HCT116 (cell line): ENCODE measurements around the gene SLC5A1. TPM values are rescaled to one million over a fixed set of nuclear protein-coding genes. Genes with fewer than 3 reads are reported as not detected.

Source experiments
- ATAC-seq: fragments of 200-7000 bp; cut with Tn5 transposase; 2 replicates; pipeline ENCODE4 v1.9.1; 2020; ENCODE audit warnings: mild to moderate bottlenecking, moderate library complexity
- BruUV-seq: library from RNA; stranded (reverse); fragments of 400-500 nt; replicated peaks from 2 replicates; lab custom pipeline; 2021; lab: Mats Ljungman, UMichigan
- CTCF ChIA-PET: fragments of 300-600 bp; sonication (Branson Sonifier 250); formaldehyde crosslinking; loops from one replicate; lab custom pipeline; 2021; ENCODE audit warnings: antibody characterized with exemption; lab: Charles Lee
- POLR2A ChIA-PET: fragments of 300-600, 350-600 bp; sonication (Branson Sonifier 250); formaldehyde crosslinking; loops from one replicate; lab custom pipeline; 2021; ENCODE audit warnings: antibody characterized with exemption; lab: Charles Lee
- RAD21 ChIA-PET, 2 experiments: fragments of 300-600 bp; sonication (Branson Sonifier 250); formaldehyde crosslinking; loops; one replicate each; lab custom pipeline; 2023; ENCODE audit warnings: low total read pairs in 2 of 2; ENCODE audit not compliant: uncharacterized antibody in 2 of 2, unreplicated experiment in 2 of 2, low non-redundant PET in 1 of 2; lab: Charles Lee
- DNase-seq: peaks from one replicate; pipeline ENCODE4 v3.0.0-alpha.2; 2010; ENCODE audit warnings: low read depth, low spot score
- H2AFZ ChIP-seq: fragments of 200-600 bp; shearing (Covaris generic), sonication (generic); 2 replicates; pipeline ENCODE4 v1.6.1; 2017; ENCODE audit warnings: low read depth, mixed run types, mixed read lengths, antibody characterized with exemption, low read length; ENCODE audit not compliant: poor library complexity, severe bottlenecking
- H3K27ac ChIP-seq: 2 replicates; pipeline ENCODE4 v1.5.1; 2012; ENCODE audit warnings: low read depth, low read length
- H3K27me3 ChIP-seq: fragments of 200-600 bp; sonication (generic); 2 replicates; pipeline ENCODE4 v1.6.1; 2016; ENCODE audit warnings: mixed run types, low read length, mixed read lengths; ENCODE audit not compliant: insufficient read depth
- H3K36me3 ChIP-seq, 2 experiments: fragments of 200-500 bp in 1 of 2; fragments of 200-600 bp in 1 of 2; sonication (Bioruptor generic) in 1 of 2; sonication (generic) in 1 of 2; 2 replicates each; pipeline versions ENCODE4 v1.5.1 to v1.6.1; 2014 to 2016; ENCODE audit warnings: low read length in 2 of 2, inconsistent platforms in 1 of 2, mixed read lengths in 1 of 2, mixed run types in 1 of 2; ENCODE audit not compliant: insufficient read depth in 2 of 2, control insufficient read depth in 1 of 2
- H3K4me1 ChIP-seq, 2 experiments: fragments of 200-600 bp in 1 of 2; sonication (generic) in 1 of 2; 2 replicates each; pipeline versions ENCODE4 v1.5.1 to v1.6.1; 2012 to 2017; ENCODE audit warnings: low read length in 2 of 2, inconsistent platforms in 1 of 2, mild to moderate bottlenecking in 1 of 2, mixed read lengths in 1 of 2, mixed run types in 1 of 2, moderate library complexity in 1 of 2; ENCODE audit not compliant: insufficient read depth in 2 of 2, control insufficient read depth in 1 of 2
- H3K4me2 ChIP-seq: fragments of 200-600 bp; sonication (generic); 2 replicates; pipeline ENCODE4 v1.6.1; 2017; ENCODE audit warnings: mixed run types, low read length, mixed read lengths
- H3K4me3 ChIP-seq, 2 experiments: fragments of 200-600 bp in 1 of 2; sonication (generic) in 1 of 2; replicated peaks in 1 of 2; 2 replicates each; pipeline ENCODE4 v1.5.1; 2011 to 2016; ENCODE audit warnings: low read length in 2 of 2, control low read depth in 1 of 2, low read depth in 1 of 2, mild to moderate bottlenecking in 1 of 2, mixed read lengths in 1 of 2, mixed run types in 1 of 2
- H3K79me2 ChIP-seq: fragments of 200-600 bp; sonication (generic); 2 replicates; pipeline ENCODE4 v1.6.1; 2017; ENCODE audit warnings: mild to moderate bottlenecking, mixed run types, low read length, moderate library complexity, mixed read lengths; ENCODE audit not compliant: insufficient read depth
- H3K9ac ChIP-seq: fragments of 200-600 bp; sonication (generic); 2 replicates; pipeline ENCODE4 v1.6.1; 2016; ENCODE audit warnings: low read length, mixed read lengths
- H3K9me2 ChIP-seq: fragments of 200-600 bp; sonication (generic), shearing (Covaris generic); 2 replicates; pipeline ENCODE4 v1.6.1; 2017; ENCODE audit warnings: mixed run types, mild to moderate bottlenecking, moderate library complexity; ENCODE audit not compliant: insufficient read depth
- H3K9me3 ChIP-seq, 2 experiments: fragments of 200-500 bp in 1 of 2; fragments of 200-600 bp in 1 of 2; sonication (Bioruptor generic) in 1 of 2; sonication (generic) in 1 of 2; 2 replicates each; pipeline ENCODE4 v1.6.1; 2014 to 2017; ENCODE audit warnings: low read length in 2 of 2, mixed read lengths in 2 of 2, inconsistent platforms in 1 of 2, low read depth in 1 of 2, mild to moderate bottlenecking in 1 of 2, mixed run types in 1 of 2, moderate library complexity in 1 of 2; ENCODE audit not compliant: control insufficient read depth in 1 of 2, insufficient read depth in 1 of 2
- H4K20me1 ChIP-seq: fragments of 200-600 bp; sonication (generic), shearing (Covaris generic); 2 replicates; pipeline ENCODE4 v1.6.1; 2017; ENCODE audit warnings: mixed run types, mild to moderate bottlenecking, moderate library complexity; ENCODE audit not compliant: insufficient read depth
- ELF1 ChIP-seq: IDR thresholded peaks from 2 replicates; pipeline ENCODE4 v1.6.1; 2012; ENCODE audit warnings: low read depth, borderline replicate concordance
- EZH2 ChIP-seq: fragments of 200-600 bp; sonication (generic); IDR thresholded peaks from 2 replicates; pipeline ENCODE4 v1.6.1; 2017; ENCODE audit warnings: antibody characterized with exemption, mixed run types
- EZH2phosphoT487 ChIP-seq: fragments of 200-600 bp; IDR thresholded peaks from 2 replicates; pipeline ENCODE4 v1.6.1; 2018; ENCODE audit warnings: antibody characterized with exemption, borderline replicate concordance
- FOSL1 ChIP-seq: IDR thresholded peaks from 2 replicates; pipeline ENCODE4 v1.6.1; 2012; ENCODE audit warnings: low read depth
- JUND ChIP-seq: IDR thresholded peaks from 2 replicates; pipeline ENCODE4 v1.6.1; 2012
- POLR2A ChIP-seq: IDR thresholded peaks from 2 replicates; pipeline ENCODE4 v1.7.0; 2011; ENCODE audit warnings: borderline replicate concordance; ENCODE audit not compliant: insufficient read depth, insufficient read length; ENCODE audit errors: extremely low read depth
- SIN3A ChIP-seq: IDR thresholded peaks from 2 replicates; pipeline ENCODE4 v1.6.1; 2012; ENCODE audit warnings: low read depth
- SP1 ChIP-seq: IDR thresholded peaks from 2 replicates; pipeline ENCODE4 v1.6.1; 2012; ENCODE audit warnings: low read depth
- SRF ChIP-seq: IDR thresholded peaks from 2 replicates; pipeline ENCODE4 v1.6.1; 2012; ENCODE audit warnings: low read depth
- ZFX ChIP-seq: fragments of 450-650 bp; IDR thresholded peaks from 2 replicates; pipeline ENCODE4 v1.6.1; 2017
- intact Hi-C: fragments of 100-400 bp; cut with micrococcal nuclease; formaldehyde crosslinking; loops from 2 replicates; pipeline ENCODE4 v1.10.0; 2022
- total RNA-seq: library from RNA; stranded (reverse); gene quantifications from one replicate; pipeline ENCODE4 v1.2.1, GENCODE V29; 2021; ENCODE audit not compliant: unreplicated experiment
- TF ChIP-seq, protein P1 (sequence below): IDR thresholded peaks from 2 replicates; pipeline ENCODE4 v1.6.1; 2012
- TF ChIP-seq, protein P2 (sequence below): IDR thresholded peaks from 2 replicates; pipeline ENCODE4 v1.6.1; 2011; ENCODE audit warnings: mild to moderate bottlenecking, low read length, moderate library complexity; ENCODE audit not compliant: insufficient replicate concordance; ENCODE audit errors: extremely low read depth
- TF ChIP-seq, protein P3 (sequence below): IDR thresholded peaks from 2 replicates; pipeline ENCODE4 v1.6.1; 2012
- TF ChIP-seq, protein P4 (sequence below), 3 experiments: fragments of 200-600 bp in 1 of 3; sonication (generic) in 1 of 3; IDR thresholded peaks in 2 of 3; conservative IDR thresholded peaks in 1 of 3; 2 replicates each; pipeline ENCODE4 v1.5.1; 2012 to 2017; ENCODE audit warnings: low read depth in 2 of 3, low read length in 2 of 3, antibody characterized with exemption in 1 of 3, borderline replicate concordance in 1 of 3, control low read depth in 1 of 3, mild to moderate bottlenecking in 1 of 3, mixed read lengths in 1 of 3, mixed run types in 1 of 3, moderate library complexity in 1 of 3; ENCODE audit not compliant: insufficient read depth in 1 of 3

SLC5A1 gene
- total RNA-seq, 1 experiment from 2014 or later, result 0.32 TPM

DNA sequence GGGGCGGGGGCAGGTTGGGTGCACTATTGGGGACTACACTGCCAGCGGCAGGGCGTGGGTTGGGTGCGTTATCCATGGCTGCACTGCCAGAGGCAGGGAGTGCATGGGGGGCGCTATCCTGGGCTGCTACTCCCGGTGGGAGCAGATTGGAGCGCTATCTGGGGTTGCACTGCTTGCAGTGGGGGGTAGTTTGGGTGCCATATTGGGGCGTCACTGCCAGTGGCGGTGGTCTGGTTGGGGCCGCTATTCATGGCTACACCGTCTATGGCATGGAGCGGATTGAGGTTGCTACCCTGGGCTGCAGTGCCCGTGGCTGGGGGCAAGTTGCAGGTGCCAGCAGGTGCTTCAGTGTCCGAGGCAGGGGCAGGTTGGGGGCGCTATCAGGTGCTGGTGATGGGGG lies 79.8 kb downstream of the SLC5A1 start:
- ATAC-seq, result no peak
- no peaks in the 10 kb centered on the region for H3K79me2 ChIP-seq
- no peak overlapping the region for H3K4me2 ChIP-seq
- H3K4me1 ChIP-seq, result no peaks in the 10 kb centered on the region
- H4K20me1 ChIP-seq, result no peaks in the 10 kb centered on the region
- no peak overlapping the region for H2AFZ ChIP-seq
- H3K27me3 ChIP-seq, result no peaks in the 10 kb centered on the region
- no peak for TF ChIP-seq ELF1
- no peak for TF ChIP-seq SP1
- TF ChIP-seq, protein P1, sequence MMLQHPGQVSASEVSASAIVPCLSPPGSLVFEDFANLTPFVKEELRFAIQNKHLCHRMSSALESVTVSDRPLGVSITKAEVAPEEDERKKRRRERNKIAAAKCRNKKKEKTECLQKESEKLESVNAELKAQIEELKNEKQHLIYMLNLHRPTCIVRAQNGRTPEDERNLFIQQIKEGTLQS, result no peak
- TF ChIP-seq ZFX, result no peak
- no peak for TF ChIP-seq FOSL1
- TF ChIP-seq, protein P2, sequence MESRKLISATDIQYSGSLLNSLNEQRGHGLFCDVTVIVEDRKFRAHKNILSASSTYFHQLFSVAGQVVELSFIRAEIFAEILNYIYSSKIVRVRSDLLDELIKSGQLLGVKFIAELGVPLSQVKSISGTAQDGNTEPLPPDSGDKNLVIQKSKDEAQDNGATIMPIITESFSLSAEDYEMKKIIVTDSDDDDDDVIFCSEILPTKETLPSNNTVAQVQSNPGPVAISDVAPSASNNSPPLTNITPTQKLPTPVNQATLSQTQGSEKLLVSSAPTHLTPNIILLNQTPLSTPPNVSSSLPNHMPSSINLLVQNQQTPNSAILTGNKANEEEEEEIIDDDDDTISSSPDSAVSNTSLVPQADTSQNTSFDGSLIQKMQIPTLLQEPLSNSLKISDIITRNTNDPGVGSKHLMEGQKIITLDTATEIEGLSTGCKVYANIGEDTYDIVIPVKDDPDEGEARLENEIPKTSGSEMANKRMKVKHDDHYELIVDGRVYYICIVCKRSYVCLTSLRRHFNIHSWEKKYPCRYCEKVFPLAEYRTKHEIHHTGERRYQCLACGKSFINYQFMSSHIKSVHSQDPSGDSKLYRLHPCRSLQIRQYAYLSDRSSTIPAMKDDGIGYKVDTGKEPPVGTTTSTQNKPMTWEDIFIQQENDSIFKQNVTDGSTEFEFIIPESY, result no peak
- no peak for TF ChIP-seq JUND
- TF ChIP-seq, protein P3, sequence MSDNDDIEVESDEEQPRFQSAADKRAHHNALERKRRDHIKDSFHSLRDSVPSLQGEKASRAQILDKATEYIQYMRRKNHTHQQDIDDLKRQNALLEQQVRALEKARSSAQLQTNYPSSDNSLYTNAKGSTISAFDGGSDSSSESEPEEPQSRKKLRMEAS, result no peak
- no peak for TF ChIP-seq SRF
- no peak for TF ChIP-seq EZH2phosphoT487
- TF ChIP-seq POLR2A, result no peak
- no peak for TF ChIP-seq EZH2
- TF ChIP-seq, protein P4, sequence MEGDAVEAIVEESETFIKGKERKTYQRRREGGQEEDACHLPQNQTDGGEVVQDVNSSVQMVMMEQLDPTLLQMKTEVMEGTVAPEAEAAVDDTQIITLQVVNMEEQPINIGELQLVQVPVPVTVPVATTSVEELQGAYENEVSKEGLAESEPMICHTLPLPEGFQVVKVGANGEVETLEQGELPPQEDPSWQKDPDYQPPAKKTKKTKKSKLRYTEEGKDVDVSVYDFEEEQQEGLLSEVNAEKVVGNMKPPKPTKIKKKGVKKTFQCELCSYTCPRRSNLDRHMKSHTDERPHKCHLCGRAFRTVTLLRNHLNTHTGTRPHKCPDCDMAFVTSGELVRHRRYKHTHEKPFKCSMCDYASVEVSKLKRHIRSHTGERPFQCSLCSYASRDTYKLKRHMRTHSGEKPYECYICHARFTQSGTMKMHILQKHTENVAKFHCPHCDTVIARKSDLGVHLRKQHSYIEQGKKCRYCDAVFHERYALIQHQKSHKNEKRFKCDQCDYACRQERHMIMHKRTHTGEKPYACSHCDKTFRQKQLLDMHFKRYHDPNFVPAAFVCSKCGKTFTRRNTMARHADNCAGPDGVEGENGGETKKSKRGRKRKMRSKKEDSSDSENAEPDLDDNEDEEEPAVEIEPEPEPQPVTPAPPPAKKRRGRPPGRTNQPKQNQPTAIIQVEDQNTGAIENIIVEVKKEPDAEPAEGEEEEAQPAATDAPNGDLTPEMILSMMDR (IDR thresholded peaks at IDR 0.05 in 2 of 3, conservative IDR thresholded peaks at IDR 0.05 in 1 of 3; ENCODE audit: borderline replicate concordance in 1 of 3, insufficient read depth in 1 of 3, low read depth in 2 of 3, low read length in 2 of 3), result no peak
- TF ChIP-seq SIN3A, result no peak
- H3K9me2 ChIP-seq, result no peaks in the 10 kb centered on the region
- intact Hi-C loops, result loop anchor here (2.0 kb wide), 1 partner anchor 146 kb away; no protein-coding TSS in a partner anchor
- ChIA-PET CTCF (no interaction called here), POLR2A (no interaction called here), RAD21 (no interaction called here)
- H3K4me3 ChIP-seq, result no peak overlapping the region
- no peak for DNase-seq
- no peak overlapping the region for H3K9ac ChIP-seq
- no peak overlapping the region for H3K27ac ChIP-seq
- BruUV-seq, result no TSS peak
- H3K9me3 ChIP-seq, result no peaks in the 10 kb centered on the region
- no peaks in the 10 kb centered on the region for H3K36me3 ChIP-seq
